T-cell (primary cell): Measurements from ENCODE around the gene MOB1A. TPM values are rescaled to one million over a fixed set of nuclear protein-coding genes. Genes with fewer than 3 reads are reported as not detected.

ENCODE experiments used
- ATAC-seq, 4 experiments: fragments of 200-7000 bp in 3 of 4; fragments of 150-1000 bp in 1 of 4; cut with Tn5 transposase; replicated peaks in 1 of 4; 1 replicate in 3 of 4; 2 replicates in 1 of 4; pipeline ENCODE4 v1.10.0; 2021; ENCODE audit warnings: moderate library complexity in 3 of 4, mild to moderate bottlenecking in 2 of 4, moderate number of reproducible peaks in 1 of 4
- CTCF ChIA-PET, 2 donors: fragments of 300-600 bp; sonication (Branson Sonifier 250); formaldehyde crosslinking; loops; one replicate each; lab custom pipeline; 2022; ENCODE audit warnings: antibody characterized with exemption in 2 of 2; lab: Charles Lee
- POLR2A ChIA-PET, 2 donors: fragments of 300-600 bp; sonication (Branson Sonifier 250); formaldehyde crosslinking; loops; one replicate each; lab custom pipeline; 2022; ENCODE audit warnings: antibody characterized with exemption in 2 of 2; lab: Charles Lee
- DNase-seq, 35 experiments: peaks; one replicate each; pipeline versions ENCODE4 v3.0.0 to v3.0.0-alpha.2; 2013 to 2023
- H3K27ac ChIP-seq: one replicate; pipeline ENCODE4 v1.5.1; 2013; ENCODE audit warnings: low read length
- H3K27me3 ChIP-seq, 2 experiments: replicated peaks in 1 of 2; 1 replicate in 1 of 2; 2 replicates in 1 of 2; pipeline versions ENCODE4 v1.6.1 to v1.7.0; 2013; ENCODE audit warnings: low read length in 1 of 2, mixed read lengths in 1 of 2; ENCODE audit not compliant: control insufficient read depth in 2 of 2, insufficient read depth in 2 of 2; ENCODE audit errors: extremely low read depth in 1 of 2
- H3K36me3 ChIP-seq, 2 donors: 1 replicate in 1 of 2; 2 replicates in 1 of 2; pipeline versions ENCODE4 v1.6.1 to v1.7.0; 2013; ENCODE audit warnings: low read length in 1 of 2; ENCODE audit not compliant: control insufficient read depth in 2 of 2, insufficient read depth in 1 of 2; ENCODE audit errors: extremely low read depth in 1 of 2
- H3K4me1 ChIP-seq, 2 experiments: 1 replicate in 1 of 2; 2 replicates in 1 of 2; pipeline versions ENCODE4 v1.6.1 to v1.7.0; 2013; ENCODE audit warnings: low read length in 2 of 2, mixed read lengths in 1 of 2; ENCODE audit not compliant: insufficient read depth in 2 of 2, control insufficient read depth in 1 of 2; ENCODE audit errors: extremely low read depth in 1 of 2
- H3K4me3 ChIP-seq, 2 donors: 1 replicate in 1 of 2; 2 replicates in 1 of 2; pipeline versions ENCODE4 v1.5.1 to v1.7.0; 2013; ENCODE audit warnings: mild to moderate bottlenecking in 2 of 2, low read length in 1 of 2, moderate library complexity in 1 of 2; ENCODE audit not compliant: control insufficient read depth in 1 of 2; ENCODE audit errors: extremely low read depth in 1 of 2
- H3K9me3 ChIP-seq: 2 replicates; pipeline ENCODE4 v1.7.0; 2013
- H3K27ac Mint-ChIP-seq, 2 donors: one replicate each; pipeline ENCODE4 v1.8.0; 2020 to 2021; ENCODE audit warnings: mild to moderate bottlenecking in 2 of 2, mixed read lengths in 2 of 2
- H3K27me3 Mint-ChIP-seq, 2 donors: one replicate each; pipeline ENCODE4 v1.8.0; 2021 to 2022; ENCODE audit warnings: mixed read lengths in 2 of 2
- H3K36me3 Mint-ChIP-seq: one replicate; pipeline ENCODE4 v1.8.0; 2021; ENCODE audit warnings: mixed read lengths
- H3K4me1 Mint-ChIP-seq, 3 donors: one replicate each; pipeline ENCODE4 v1.8.0; 2020 to 2022; ENCODE audit warnings: mixed read lengths in 3 of 3, mild to moderate bottlenecking in 1 of 3
- H3K4me3 Mint-ChIP-seq, 3 donors: one replicate each; pipeline ENCODE4 v1.8.0; 2020 to 2022; ENCODE audit warnings: mild to moderate bottlenecking in 3 of 3, mixed read lengths in 3 of 3, moderate library complexity in 3 of 3
- H3K9me3 Mint-ChIP-seq, 3 donors: one replicate each; pipeline ENCODE4 v1.8.0; 2020 to 2022; ENCODE audit warnings: mixed read lengths in 3 of 3
- WGBS: methylation state at CpG from one replicate; pipeline ENCODE4 v1.1.5; 2013; ENCODE audit warnings: missing lambda C conversion rate; ENCODE audit not compliant: insufficient coverage; 5-methylcytosine and 5-hydroxymethylcytosine counted together
- total RNA-seq, 35 experiments: library from RNA in 6 of 35; stranded (reverse) in 6 of 35; fragments of 120-200 nt in 1 of 35; gene quantifications; one replicate each; pipeline versions ENCODE4 v1.2.1 to v1.2.4 and lab custom pipeline; 2013 to 2026

Gene MOB1A
- total RNA-seq, 5 donors from 2014 or later (not counting 1 experiment from before 2014, with no cell fraction given) = 131 to 156 (median 138) TPM

DNA sequence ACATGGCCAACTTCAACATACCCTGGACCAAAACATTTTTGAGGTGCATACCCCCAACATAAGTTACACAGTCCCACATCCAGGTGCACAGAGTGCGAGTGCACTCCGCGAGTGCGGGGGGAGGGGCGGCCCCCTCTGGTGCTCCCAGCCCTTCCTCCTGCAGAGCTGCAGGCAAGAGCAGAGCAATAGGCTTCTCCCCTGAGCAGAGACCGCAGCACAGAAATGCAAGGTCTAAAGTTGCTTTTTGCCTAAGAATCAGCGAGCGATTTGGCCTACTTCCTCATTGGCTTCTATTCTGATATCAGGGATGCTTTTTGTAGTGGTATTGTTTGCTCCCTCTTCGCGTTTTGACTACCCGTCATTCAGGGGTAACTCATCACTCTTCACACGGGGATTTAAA is 71.6 kb downstream of the MOB1A start:
- H3K4me1 Mint-ChIP-seq = peaks cover 0 to 2% (median 0%) of the 10 kb centered on the region in 3 donors
- no peak overlapping the region for H3K27ac ChIP-seq
- H3K4me1 ChIP-seq = no peaks in the 10 kb centered on the region
- peaks cover 0 to 3% of the 10 kb centered on the region in 2 donors for H3K27me3 Mint-ChIP-seq
- peaks cover 0 to 12% of the 10 kb centered on the region in 2 donors for H3K36me3 ChIP-seq
- H3K27me3 ChIP-seq = no peaks in the 10 kb centered on the region
- no peak overlapping the region for H3K4me3 ChIP-seq
- 83% methylated on average over 7 of the region's 12 CpGs for WGBS
- DNase-seq (no peak), ATAC-seq (no peak)
- H3K36me3 Mint-ChIP-seq = peaks cover 17% of the 10 kb centered on the region
- H3K9me3 Mint-ChIP-seq = no peaks in the 10 kb centered on the region
- POLR2A ChIA-PET = interaction anchor here in 1 of 2 donors (0.7 kb wide), 1 partner anchor 44 kb away, joined by 3 read pairs; no protein-coding TSS in a partner anchor
- CTCF ChIA-PET = no interaction called here
- no peak overlapping the region for H3K27ac Mint-ChIP-seq
- H3K9me3 ChIP-seq = no peaks in the 10 kb centered on the region
- H3K4me3 Mint-ChIP-seq = no peak overlapping the region

DNA sequence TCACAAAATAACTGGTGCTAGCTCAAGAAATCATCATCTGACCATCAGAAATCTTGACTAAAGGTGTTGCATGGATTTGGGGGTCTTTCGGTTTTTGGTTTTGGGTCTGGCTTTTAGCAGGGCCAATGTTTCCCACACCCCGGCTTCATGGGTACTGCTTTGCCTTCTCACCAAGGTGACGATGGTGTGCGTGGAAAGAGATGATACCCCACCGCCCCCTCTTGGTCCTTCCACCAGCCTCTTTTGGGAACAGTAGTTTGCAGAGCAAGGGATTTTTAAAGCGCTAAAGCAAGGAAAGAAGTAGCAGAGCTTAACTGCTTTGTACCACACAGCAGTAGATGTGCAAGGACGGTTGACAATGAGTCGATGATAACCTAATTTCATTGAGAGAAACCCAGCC is 73.3 kb downstream of the MOB1A start:
- ATAC-seq (no peak), DNase-seq (no peak)
- peaks cover 26% of the 10 kb centered on the region for H3K36me3 Mint-ChIP-seq
- CTCF ChIA-PET = interaction anchor here (0.5 to 1.8 kb wide), 3 partner anchors 34 to 325 kb away, joined by 3 to 8 read pairs (median 5); no protein-coding TSS in a partner anchor
- no peak overlapping the region for H3K4me3 Mint-ChIP-seq
- H3K4me3 ChIP-seq = no peak overlapping the region
- no peaks in the 10 kb centered on the region for H3K27me3 Mint-ChIP-seq
- peaks cover 5 to 28% of the 10 kb centered on the region in 2 donors for H3K36me3 ChIP-seq
- no peak overlapping the region for H3K27ac Mint-ChIP-seq
- POLR2A ChIA-PET = no interaction called here
- H3K4me1 ChIP-seq = no peaks in the 10 kb centered on the region
- no peaks in the 10 kb centered on the region for H3K27me3 ChIP-seq
- 100% methylated on average over 2 of the region's 8 CpGs for WGBS
- peaks cover 0 to 2% (median 0%) of the 10 kb centered on the region in 3 donors for H3K4me1 Mint-ChIP-seq
- H3K9me3 ChIP-seq = no peaks in the 10 kb centered on the region
- no peak overlapping the region for H3K27ac ChIP-seq
- H3K9me3 Mint-ChIP-seq = no peaks in the 10 kb centered on the region

DNA sequence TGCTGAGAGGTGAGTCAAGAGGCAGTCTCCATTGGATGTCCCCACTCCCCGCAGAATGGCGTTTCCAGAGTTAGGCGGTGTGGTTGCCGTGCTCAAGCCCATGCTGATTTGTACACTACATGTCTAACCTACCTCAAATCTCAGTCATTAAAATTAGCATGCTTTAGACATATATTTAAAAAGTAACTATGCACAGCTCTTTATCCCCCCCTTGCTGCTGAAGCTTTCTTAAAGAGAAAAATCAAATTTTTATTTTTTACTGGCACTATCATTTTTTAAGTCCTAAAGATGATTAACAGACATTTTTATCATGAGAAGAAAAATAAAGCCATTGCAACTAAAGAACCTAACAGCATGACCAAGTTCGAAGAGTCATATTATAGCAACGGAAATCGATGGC is 73.8 kb downstream of the MOB1A start:
- H3K27ac Mint-ChIP-seq = no peak overlapping the region
- ChIA-PET CTCF (interaction anchor here (0.5 to 1.8 kb wide), 4 partner anchors 33 to 324 kb away, joined by 3 to 8 read pairs (median 6); no protein-coding TSS in a partner anchor), POLR2A (interaction anchor here in 1 of 2 donors (0.7 kb wide), 1 partner anchor 176 kb away, joined by 4 read pairs; no protein-coding TSS in a partner anchor)
- Histone ChIP-seq H3K4me3 (no peak overlapping the region), H3K27ac (no peak overlapping the region), H3K27me3 (no peaks in the 10 kb centered on the region), H3K4me1 (no peaks in the 10 kb centered on the region), H3K36me3 (peaks cover 10 to 32% of the 10 kb centered on the region in 2 donors), H3K9me3 (no peaks in the 10 kb centered on the region)
- H3K9me3 Mint-ChIP-seq = no peaks in the 10 kb centered on the region
- DNase-seq = peak in 1 of 35 experiments; percentile 27
- no peak overlapping the region for H3K4me3 Mint-ChIP-seq
- ATAC-seq = no peak
- WGBS = 100% methylated on average over 3 of the region's 7 CpGs
- H3K4me1 Mint-ChIP-seq = peaks cover 0 to 2% (median 0%) of the 10 kb centered on the region in 3 donors
- H3K36me3 Mint-ChIP-seq = peaks cover 29% of the 10 kb centered on the region
- no peaks in the 10 kb centered on the region for H3K27me3 Mint-ChIP-seq

DNA sequence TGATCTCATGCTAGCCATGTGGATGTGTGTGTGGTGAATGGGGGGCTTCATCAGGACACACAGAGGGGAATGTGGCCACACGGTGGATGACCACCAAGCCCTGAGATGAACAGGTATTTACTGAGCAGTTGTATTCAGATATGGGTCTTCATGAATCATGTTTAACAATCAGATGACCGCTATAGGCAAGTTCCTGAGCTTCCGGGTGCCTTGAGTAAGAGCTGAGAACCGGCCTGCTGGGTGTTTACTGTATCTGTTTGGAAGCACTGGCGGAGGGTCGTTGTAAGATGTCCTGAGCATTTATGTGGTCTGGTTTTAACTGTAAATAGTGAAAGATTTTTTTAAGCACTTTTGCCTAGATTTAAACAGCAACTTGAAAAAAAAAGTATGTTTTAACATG is 74.9 kb downstream of the MOB1A start:
- Mint-ChIP-seq H3K36me3 (peaks cover 40% of the 10 kb centered on the region), H3K4me3 (no peak overlapping the region), H3K9me3 (no peaks in the 10 kb centered on the region), H3K27ac (peak overlapping the region in 1 of 2 donors; percentile 3), H3K4me1 (peaks cover 0 to 2% (median 0%) of the 10 kb centered on the region in 3 donors), H3K27me3 (no peaks in the 10 kb centered on the region)
- no peak for ATAC-seq
- no peaks in the 10 kb centered on the region for H3K27me3 ChIP-seq
- 94% methylated on average over 6 of the region's 6 CpGs for WGBS
- H3K4me3 ChIP-seq = no peak overlapping the region
- ChIA-PET CTCF (interaction anchor here in 1 of 2 donors (0.6 to 1.8 kb wide), 3 partner anchors 194 to 232 kb away, joined by 4 to 8 read pairs (median 5); no protein-coding TSS in a partner anchor), POLR2A (interaction anchor here in 1 of 2 donors (0.5 kb wide), 1 partner anchor 35 kb away, joined by 3 read pairs; no protein-coding TSS in a partner anchor)
- no peak for DNase-seq
- peaks cover 17 to 43% of the 10 kb centered on the region in 2 donors for H3K36me3 ChIP-seq
- no peak overlapping the region for H3K27ac ChIP-seq
- no peaks in the 10 kb centered on the region for H3K4me1 ChIP-seq
- no peaks in the 10 kb centered on the region for H3K9me3 ChIP-seq

Other genes with a start within 250 kb of the MOB1A start
- 10 to 100 TPM; 22.5 to 32.2 (median 26.8) TPM for gene TET3, start 194.0 kb downstream of the MOB1A start, total RNA-seq
- gene BOLA3, start 31.0 kb downstream of the MOB1A start, total RNA-seq = 10 to 100 TPM; 13.7 to 16.0 (median 15.5) TPM
- gene MTHFD2, start 19.7 kb upstream of the MOB1A start, total RNA-seq = 10 to 100 TPM; 26.3 to 59.3 (median 47.9) TPM
- gene SLC4A5, start 164.5 kb upstream of the MOB1A start, total RNA-seq = 10 to 100 TPM; 10.1 to 19.3 (median 14.6) TPM
- gene DCTN1, start 201.4 kb upstream of the MOB1A start, total RNA-seq = 100 to 1,000 TPM in 3 of 5 donors, 10 to 100 TPM in 2; 81.9 to 124 (median 117) TPM
- 1 to 10 TPM; 5.0 to 9.5 (median 7.5) TPM for gene C2orf81, start 242.7 kb upstream of the MOB1A start, total RNA-seq
- 10 to 100 TPM; 31.4 to 46.8 (median 45.4) TPM for gene WDR54, start 242.9 kb upstream of the MOB1A start, total RNA-seq